Muscle of back (tissue), 13 donors: ENCODE results near the gene MAGED4B. TPM values are rescaled to one million over a fixed set of nuclear protein-coding genes. Genes with fewer than 3 reads are reported as not detected.
"Not testable (repeated sequence)": the region's sequence is repeated elsewhere in the genome, so short reads cannot be mapped to it uniquely, and the experiment has no call there.

Experiments used
- DNase-seq, 3 donors: peaks; one replicate each; pipeline versions ENCODE4 v3.0.0 to v3.0.0-alpha.2; 2013
- long read RNA-seq, 9 donors: transcript quantifications; one replicate each; lab custom pipeline, GENCODE V29; 2026
- polyA plus RNA-seq, 10 donors: library from polyadenylated mRNA; unstranded; fragments of 120-200 nt; gene quantifications; one replicate each; pipeline ENCODE4 v1.2.1, GENCODE V29; 2013; ENCODE audit not compliant: insufficient read length in 10 of 10

The MAGED4B gene, protein sequence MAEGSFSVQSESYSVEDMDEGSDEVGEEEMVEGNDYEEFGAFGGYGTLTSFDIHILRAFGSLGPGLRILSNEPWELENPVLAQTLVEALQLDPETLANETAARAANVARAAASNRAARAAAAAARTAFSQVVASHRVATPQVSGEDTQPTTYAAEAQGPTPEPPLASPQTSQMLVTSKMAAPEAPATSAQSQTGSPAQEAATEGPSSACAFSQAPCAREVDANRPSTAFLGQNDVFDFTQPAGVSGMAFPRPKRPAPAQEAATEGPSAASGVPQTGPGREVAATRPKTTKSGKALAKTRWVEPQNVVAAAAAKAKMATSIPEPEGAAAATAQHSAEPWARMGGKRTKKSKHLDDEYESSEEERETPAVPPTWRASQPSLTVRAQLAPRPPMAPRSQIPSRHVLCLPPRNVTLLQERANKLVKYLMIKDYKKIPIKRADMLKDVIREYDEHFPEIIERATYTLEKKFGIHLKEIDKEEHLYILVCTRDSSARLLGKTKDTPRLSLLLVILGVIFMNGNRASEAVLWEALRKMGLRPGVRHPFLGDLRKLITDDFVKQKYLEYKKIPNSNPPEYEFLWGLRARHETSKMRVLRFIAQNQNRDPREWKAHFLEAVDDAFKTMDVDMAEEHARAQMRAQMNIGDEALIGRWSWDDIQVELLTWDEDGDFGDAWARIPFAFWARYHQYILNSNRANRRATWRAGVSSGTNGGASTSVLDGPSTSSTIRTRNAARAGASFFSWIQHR
- 10 to 100 TPM; 20.2 to 64.8 (median 44.1) TPM for polyA plus RNA-seq
- long read RNA-seq, donor 1, partial matches to known transcripts: 9 of 10 reads
- long read RNA-seq, donor 1, other reads (novel, unspliced or antisense): 0 of 10 reads
- long read RNA-seq, donor 2: 0 reads
- long read RNA-seq, donor 3: 0 reads
- long read RNA-seq, donor 4, partial matches to known transcripts: 0 of 1 reads
- long read RNA-seq, donor 4, other reads (novel, unspliced or antisense): 0 of 1 reads
- long read RNA-seq, donor 5, partial matches to known transcripts: 13 of 14 reads
- long read RNA-seq, donor 5, other reads (novel, unspliced or antisense): 0 of 14 reads
- long read RNA-seq, donor 6, partial matches to known transcripts: 10 of 10 reads
- long read RNA-seq, donor 6, other reads (novel, unspliced or antisense): 0 of 10 reads
- long read RNA-seq, donor 7, partial matches to known transcripts: 7 of 7 reads
- long read RNA-seq, donor 7, other reads (novel, unspliced or antisense): 0 of 7 reads
- long read RNA-seq, donor 8, partial matches to known transcripts: 7 of 8 reads
- long read RNA-seq, donor 8, other reads (novel, unspliced or antisense): 0 of 8 reads
- long read RNA-seq, donor 9: 0 reads

DNA sequence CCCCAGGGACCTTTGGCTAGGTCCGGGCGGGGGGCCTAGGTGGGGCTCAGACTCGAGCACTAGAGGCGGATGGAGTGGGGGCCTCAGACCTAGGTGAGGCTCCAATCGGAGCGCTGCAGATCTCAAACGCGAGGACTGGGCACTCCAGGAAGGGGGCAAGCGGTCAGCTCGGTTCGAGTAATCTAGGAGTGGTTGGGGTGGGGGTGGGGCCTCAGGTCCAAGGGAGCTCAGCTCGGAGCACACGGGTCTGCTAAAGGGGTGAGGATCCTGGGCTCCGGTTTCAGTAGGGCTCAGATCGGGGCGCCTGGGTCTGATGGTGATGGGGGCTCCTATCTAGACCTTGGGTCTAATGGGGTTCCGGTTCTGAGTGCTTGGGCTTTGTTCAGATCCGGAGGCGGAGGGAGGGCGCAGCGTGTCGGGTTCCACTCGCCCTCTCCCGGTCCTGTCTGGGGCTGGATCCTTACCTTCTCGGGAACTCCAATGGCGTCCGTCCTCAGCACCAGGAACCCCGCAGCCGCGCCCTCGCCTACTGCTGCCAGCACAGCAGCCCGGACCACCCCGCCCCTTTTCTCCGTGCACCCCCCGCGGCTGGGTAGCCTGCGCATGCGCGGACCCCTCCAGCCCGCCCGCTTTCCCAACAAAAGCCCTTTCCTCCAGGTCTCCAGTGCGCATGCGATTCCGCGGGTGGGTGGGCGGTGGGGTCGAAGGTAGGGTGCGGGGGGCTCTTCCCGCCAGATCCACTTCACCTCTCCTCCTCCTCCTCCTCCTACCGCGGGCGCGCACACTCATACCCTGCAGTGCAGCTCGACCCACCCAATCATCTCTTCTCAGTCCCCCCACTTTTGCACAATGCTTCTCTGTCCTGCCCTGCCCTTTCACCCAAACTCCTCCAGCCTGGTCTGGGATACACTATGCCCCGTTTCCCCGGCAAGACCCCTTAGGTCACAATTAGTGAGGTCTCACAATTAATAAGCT, at the start of gene MAGED4B:
MAGED4B (minus strand) TSS at position 518 of the 975 bp plus-strand sequence. CDS start 1,011 bp downstream, outside the sequence.
- not testable (repeated sequence) for DNase-seq

DNA sequence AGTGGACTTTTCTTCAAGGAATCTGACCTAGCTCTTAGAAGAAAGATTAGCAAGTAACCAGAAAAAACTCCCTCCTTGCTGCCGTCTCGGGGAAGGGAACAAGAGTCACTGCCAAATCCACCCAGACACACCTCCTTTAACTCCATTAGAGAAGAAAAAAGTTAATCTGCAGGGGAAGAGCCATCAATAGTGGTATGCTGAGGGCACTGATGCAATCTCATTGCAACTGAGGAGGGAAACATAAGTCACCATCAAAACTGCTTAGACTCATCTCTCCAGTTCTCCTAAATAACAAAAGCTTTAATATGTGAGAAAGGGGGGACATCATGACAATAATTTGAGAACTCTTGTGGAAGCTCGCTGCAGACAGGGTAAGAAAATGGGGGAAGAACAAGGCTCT, 49.3 kb upstream of the MAGED4B start:
- no peak for DNase-seq

DNA sequence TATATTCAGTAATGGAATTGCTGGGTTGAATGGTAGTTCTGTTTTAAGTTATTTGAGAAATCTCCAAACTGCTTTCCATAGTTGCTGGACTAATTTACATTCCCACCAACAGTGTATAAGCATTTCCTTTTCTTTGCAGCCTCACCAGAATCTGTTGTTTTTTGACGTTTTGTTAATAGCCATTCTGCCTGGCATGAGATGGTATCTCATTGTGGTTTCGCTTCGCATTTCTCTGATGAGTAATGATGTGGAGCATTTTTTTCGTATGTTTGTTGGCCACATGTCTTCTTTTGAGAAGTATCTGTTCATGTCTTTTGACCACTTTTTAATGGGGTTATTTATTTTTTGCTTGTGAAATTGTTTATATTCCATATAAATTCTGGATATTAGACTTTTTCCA, 13.6 kb upstream of the MAGED4B start:
- DNase-seq: no peak

DNA sequence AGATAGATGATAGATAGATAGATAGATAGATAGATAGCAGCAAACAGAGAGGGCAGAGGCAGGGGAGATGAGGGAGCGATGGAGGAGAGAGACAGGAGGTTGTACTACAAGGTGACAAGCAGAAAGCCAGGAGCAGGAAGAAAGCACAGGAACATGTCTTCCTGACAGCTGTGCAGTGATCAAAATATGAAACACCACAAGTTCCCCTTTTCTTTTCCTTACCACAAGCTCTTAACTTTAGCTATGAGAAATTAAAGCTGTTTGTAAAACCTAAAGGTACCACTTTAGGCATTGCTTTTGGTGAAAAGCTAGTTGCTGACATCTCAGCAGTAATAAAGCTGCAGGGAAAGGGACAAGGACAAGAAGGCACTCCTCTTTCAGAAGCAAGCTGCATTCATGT, 9.1 kb upstream of the MAGED4B start:
- DNase-seq: no peak

DNA sequence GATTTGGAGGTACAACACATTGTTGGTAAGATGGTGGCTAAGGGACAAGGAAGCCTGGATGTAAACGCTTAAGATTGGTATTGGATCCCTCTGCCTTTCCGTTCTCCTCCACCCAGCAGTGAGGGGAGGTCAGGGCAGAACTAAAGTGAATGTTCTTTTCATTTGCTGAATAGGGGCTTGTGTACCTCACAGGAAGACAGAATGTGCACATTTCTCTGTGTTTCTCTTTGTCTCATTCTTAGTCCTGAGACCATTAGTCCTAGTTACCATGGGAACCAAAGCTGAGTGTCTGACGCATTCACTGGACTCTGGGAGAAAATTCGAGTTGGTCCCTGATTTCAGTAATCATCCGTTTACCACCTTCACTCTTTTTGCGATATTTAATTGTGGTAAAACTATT, 26.7 kb downstream of the MAGED4B start:
- not testable (repeated sequence) for DNase-seq

DNA sequence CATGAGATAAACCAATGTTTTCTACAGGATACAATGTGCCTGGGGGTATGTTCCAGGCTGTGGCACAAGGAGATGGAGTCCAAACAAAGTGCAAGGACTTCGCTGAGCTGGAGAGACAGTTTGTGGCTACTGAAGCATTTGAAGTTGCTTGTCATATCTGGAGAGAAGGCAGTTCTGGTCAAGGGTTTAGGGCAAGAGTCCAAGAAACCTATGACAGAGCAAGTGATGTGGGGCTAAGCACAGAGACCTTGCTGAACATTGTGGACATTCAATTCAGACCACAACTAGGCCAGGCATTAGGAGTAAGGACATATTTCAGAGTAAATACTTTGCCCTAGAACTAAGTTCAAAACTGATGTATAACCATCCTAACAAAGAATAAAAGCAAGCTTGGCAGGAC, 34.8 kb downstream of the MAGED4B start:
- no peak for DNase-seq

DNA sequence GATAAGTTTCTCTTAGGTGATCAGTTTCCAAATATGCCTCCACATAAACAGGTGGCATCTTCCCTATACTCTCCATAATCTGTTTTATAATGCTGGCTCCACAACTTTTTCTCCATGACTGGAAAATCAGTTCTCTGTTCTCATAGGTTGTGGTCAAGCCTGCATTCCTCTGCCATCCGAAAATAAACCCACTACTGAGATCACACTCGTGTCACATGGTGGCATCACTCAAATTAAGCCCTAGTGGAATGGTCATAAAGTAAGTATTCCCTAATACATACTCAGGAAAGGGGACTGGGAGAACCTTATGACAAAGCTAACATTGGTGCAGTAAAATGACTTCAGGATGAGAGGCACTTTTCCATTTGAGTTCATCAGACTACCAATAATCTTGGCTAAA, 37.6 kb downstream of the MAGED4B start:
- no peak for DNase-seq

DNA sequence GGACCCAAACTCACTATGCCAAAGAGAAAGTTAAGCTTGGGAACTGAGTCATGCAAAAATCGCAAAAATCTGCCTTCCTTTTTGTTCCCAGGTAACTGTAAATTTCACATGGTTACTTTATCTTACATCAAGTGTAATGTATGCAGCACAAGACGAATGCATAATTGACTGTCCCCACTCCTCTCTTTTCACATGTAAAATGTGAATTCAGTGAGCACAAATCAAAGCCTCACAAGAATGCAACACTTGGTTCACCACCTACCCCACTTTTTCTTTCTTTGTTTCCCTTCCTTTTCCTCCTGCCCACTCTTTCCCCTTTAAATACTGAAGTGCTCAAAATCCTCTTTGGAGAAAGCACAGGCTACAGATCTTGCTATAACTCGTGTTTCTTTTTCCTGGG, 53.2 kb downstream of the MAGED4B start:
- no peak for DNase-seq

Other genes starting within 250 kb of the MAGED4B start
- 100 to 1,000 TPM; 226 to 344 (median 292) TPM for gene MAGED1, start 175.6 kb downstream of the MAGED4B start, polyA plus RNA-seq
- 10 to 100 TPM; 14.7 to 38.7 (median 22.8) TPM for gene MAGED4, start 115.7 kb upstream of the MAGED4B start, polyA plus RNA-seq